Measurements from ENCODE around the gene DACT2.

Gene DACT2

GRCh38 chr6:168331058-168331457 lies 11.5 kb upstream of the DACT2 start:
- no peaks in the 10 kb centered on the region for H4K20me1 ChIP-seq (ENCODE audit: low read depth, low read length)
- no peak for TF ChIP-seq CTCF (IDR thresholded peaks at IDR 0.05; ENCODE audit: insufficient read depth, low read length, poor library complexity, severe bottlenecking)
- TF ChIP-seq EZH2phosphoT487 (conservative IDR thresholded peaks at IDR 0.05; ENCODE audit: low read length), result no peak
- no peaks in the 10 kb centered on the region for H3K9me3 ChIP-seq (ENCODE audit: insufficient read depth, low read length)
- no peak overlapping the region for H3K9ac ChIP-seq (ENCODE audit: low read length)
- H3K27ac ChIP-seq (ENCODE audit: low read depth, low read length), result no peak overlapping the region
- no peaks in the 10 kb centered on the region for H3K27me3 ChIP-seq (ENCODE audit: low read length)
- no peak overlapping the region for H3K4me2 ChIP-seq (ENCODE audit: low read depth, low read length, poor library complexity, severe bottlenecking)
- no peaks in the 10 kb centered on the region for H3K79me2 ChIP-seq (ENCODE audit: insufficient read depth, low read length)
- H3F3A ChIP-seq (ENCODE audit: insufficient read depth), result no peaks in the 10 kb centered on the region
- H3K36me3 ChIP-seq (ENCODE audit: low read length), result no peaks in the 10 kb centered on the region
- no peaks in the 10 kb centered on the region for H3K9me2 ChIP-seq (replicated peaks; ENCODE audit: insufficient read depth, low read length)
- no peak overlapping the region for H2AFZ ChIP-seq (ENCODE audit: low read depth, low read length, severe bottlenecking)
- no peak overlapping the region for H3K4me3 ChIP-seq (ENCODE audit: insufficient read depth, low read length, poor library complexity, severe bottlenecking)

GRCh38 chr6:168330403-168330802 lies 10.8 kb upstream of the DACT2 start:
- H3K36me3 ChIP-seq (ENCODE audit: low read length), result no peaks in the 10 kb centered on the region
- H4K20me1 ChIP-seq (ENCODE audit: low read depth, low read length), result no peaks in the 10 kb centered on the region
- no peaks in the 10 kb centered on the region for H3K79me2 ChIP-seq (ENCODE audit: insufficient read depth, low read length)
- H3K4me2 ChIP-seq (ENCODE audit: low read depth, low read length, poor library complexity, severe bottlenecking), result no peak overlapping the region
- no peaks in the 10 kb centered on the region for H3K9me3 ChIP-seq (ENCODE audit: insufficient read depth, low read length)
- no peak for TF ChIP-seq EZH2phosphoT487 (conservative IDR thresholded peaks at IDR 0.05; ENCODE audit: low read length)
- TF ChIP-seq CTCF (IDR thresholded peaks at IDR 0.05; ENCODE audit: insufficient read depth, low read length, poor library complexity, severe bottlenecking), result no peak
- no peaks in the 10 kb centered on the region for H3K9me2 ChIP-seq (replicated peaks; ENCODE audit: insufficient read depth, low read length)
- H3F3A ChIP-seq (ENCODE audit: insufficient read depth), result no peaks in the 10 kb centered on the region
- H3K4me3 ChIP-seq (ENCODE audit: insufficient read depth, low read length, poor library complexity, severe bottlenecking), result no peak overlapping the region
- no peak overlapping the region for H3K27ac ChIP-seq (ENCODE audit: low read depth, low read length)
- no peak overlapping the region for H3K9ac ChIP-seq (ENCODE audit: low read length)
- no peaks in the 10 kb centered on the region for H3K27me3 ChIP-seq (ENCODE audit: low read length)
- H2AFZ ChIP-seq (ENCODE audit: low read depth, low read length, severe bottlenecking), result no peak overlapping the region

- Histone ChIP-seq H3K27ac (ENCODE audit: low read depth, low read length) (no peak overlapping the region), H3K9me2 (replicated peaks; ENCODE audit: insufficient read depth, low read length) (no peaks in the 10 kb centered on the region), H4K20me1 (ENCODE audit: low read depth, low read length) (no peaks in the 10 kb centered on the region), H3K4me3 (ENCODE audit: insufficient read depth, low read length, poor library complexity, severe bottlenecking) (no peak overlapping the region), H3K9ac (ENCODE audit: low read length) (no peak overlapping the region), H3K9me3 (ENCODE audit: insufficient read depth, low read length) (no peaks in the 10 kb centered on the region), H3K36me3 (ENCODE audit: low read length) (no peaks in the 10 kb centered on the region), H3K79me2 (ENCODE audit: insufficient read depth, low read length) (no peaks in the 10 kb centered on the region), H3F3A (ENCODE audit: insufficient read depth) (no peaks in the 10 kb centered on the region), H3K4me2 (ENCODE audit: low read depth, low read length, poor library complexity, severe bottlenecking) (no peak overlapping the region), H2AFZ (ENCODE audit: low read depth, low read length, severe bottlenecking) (no peak overlapping the region), H3K27me3 (ENCODE audit: low read length) (no peaks in the 10 kb centered on the region)
- TF ChIP-seq CTCF (IDR thresholded peaks at IDR 0.05; ENCODE audit: insufficient read depth, low read length, poor library complexity, severe bottlenecking) (no peak), EZH2phosphoT487 (conservative IDR thresholded peaks at IDR 0.05; ENCODE audit: low read length) (no peak)
Observed at GRCh38 chr6:168328086-168328485, 8.5 kb upstream of the DACT2 start.
